Rectal smooth muscle tissue (tissue), 1 donor: ENCODE results near the gene SPATA13.

Source experiments
- H3K27ac ChIP-seq: one replicate; pipeline ENCODE4 v1.7.0; 2013; ENCODE audit warnings: low read depth, low read length, inconsistent platforms
- H3K27me3 ChIP-seq: one replicate; pipeline ENCODE4 v1.7.0; 2013; ENCODE audit warnings: low read length; ENCODE audit not compliant: control insufficient read depth, insufficient read depth
- H3K36me3 ChIP-seq: one replicate; pipeline ENCODE4 v1.7.0; 2013; ENCODE audit warnings: low read length; ENCODE audit not compliant: control insufficient read depth, insufficient read depth
- H3K4me1 ChIP-seq: one replicate; pipeline ENCODE4 v1.7.0; 2013; ENCODE audit warnings: low read length; ENCODE audit not compliant: control insufficient read depth, insufficient read depth
- H3K4me3 ChIP-seq: one replicate; pipeline ENCODE4 v1.7.0; 2013; ENCODE audit warnings: low read length
- H3K9ac ChIP-seq: one replicate; pipeline ENCODE4 v1.7.0; 2013; ENCODE audit warnings: low read length

The SPATA13 gene

DNA sequence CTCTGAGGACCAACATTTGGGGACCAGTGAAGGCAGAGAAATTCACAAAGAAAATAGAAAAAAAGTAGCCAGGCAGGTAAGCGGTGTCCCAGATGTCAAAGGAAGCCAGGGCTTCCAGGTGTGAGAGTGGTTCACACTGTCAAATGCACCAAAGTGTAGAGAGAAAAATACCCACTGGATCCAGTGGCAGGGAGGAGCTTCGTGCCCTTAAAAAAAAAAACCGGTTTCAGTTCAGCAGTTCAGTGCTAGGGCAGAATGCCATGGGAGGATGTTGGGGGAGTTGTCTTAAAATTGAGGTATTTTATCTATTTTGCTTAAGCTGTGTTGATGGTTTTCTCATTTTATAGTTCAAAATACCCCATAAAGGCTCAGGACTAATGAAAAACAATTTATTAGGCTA, 101.0 kb downstream of the SPATA13 start:
- Histone ChIP-seq H3K36me3 (peaks cover 5% of the 10 kb centered on the region), H3K9ac (no peak overlapping the region), H3K4me1 (peaks cover 3% of the 10 kb centered on the region), H3K4me3 (no peak overlapping the region), H3K27ac (no peak overlapping the region), H3K27me3 (no peaks in the 10 kb centered on the region)

DNA sequence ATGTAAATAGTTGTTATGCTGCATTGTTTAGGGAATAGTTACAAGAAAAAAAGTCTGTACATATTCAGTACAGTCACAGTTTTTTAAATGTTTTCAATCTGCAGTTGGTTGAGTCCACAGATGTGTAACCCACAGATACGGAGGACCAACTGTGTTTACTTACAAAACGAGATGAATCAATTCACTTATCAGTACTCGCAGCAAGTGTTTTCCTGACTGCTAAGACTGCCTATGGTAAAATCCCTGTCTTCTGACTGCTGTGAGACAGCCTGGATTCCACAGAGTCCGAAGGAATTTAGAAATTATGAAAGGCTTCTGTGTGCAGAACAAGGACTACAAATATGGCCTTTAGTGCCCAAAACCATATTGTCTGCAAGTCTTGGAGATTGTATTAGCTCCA, 103.1 kb downstream of the SPATA13 start:
- Histone ChIP-seq H3K9ac (no peak overlapping the region), H3K27ac (no peak overlapping the region)

DNA sequence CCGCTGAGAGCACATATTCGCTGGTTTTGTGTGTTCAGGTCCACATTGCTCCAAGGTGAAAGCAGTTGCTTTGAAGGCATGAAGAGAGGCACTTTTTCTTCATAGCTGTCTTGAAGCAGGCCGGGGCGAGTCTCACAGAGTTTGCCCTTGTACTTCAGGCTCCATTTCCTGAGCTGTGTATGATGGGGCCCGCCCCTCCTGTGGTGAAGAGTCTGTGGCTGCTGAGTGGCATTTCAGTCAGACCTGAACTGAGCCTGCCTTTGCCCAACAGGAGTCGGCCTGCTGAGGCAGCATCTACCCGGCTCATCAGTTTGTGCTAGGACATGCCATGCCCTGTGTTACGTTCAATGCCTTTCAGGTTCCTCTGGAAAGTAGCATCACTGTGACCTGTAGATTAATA, 104.5 kb downstream of the SPATA13 start:
- no peak overlapping the region for H3K27ac ChIP-seq
- H3K36me3 ChIP-seq, result peaks cover 5% of the 10 kb centered on the region
- no peak overlapping the region for H3K9ac ChIP-seq
- peaks cover 3% of the 10 kb centered on the region for H3K4me1 ChIP-seq
- H3K27me3 ChIP-seq, result no peaks in the 10 kb centered on the region
- no peak overlapping the region for H3K4me3 ChIP-seq

More for the DNA sequence above, 103.1 kb downstream of the SPATA13 start:
- peaks cover 5% of the 10 kb centered on the region for H3K36me3 ChIP-seq
- no peaks in the 10 kb centered on the region for H3K27me3 ChIP-seq
- H3K4me3 ChIP-seq, result no peak overlapping the region
- H3K4me1 ChIP-seq, result peaks cover 3% of the 10 kb centered on the region

DNA sequence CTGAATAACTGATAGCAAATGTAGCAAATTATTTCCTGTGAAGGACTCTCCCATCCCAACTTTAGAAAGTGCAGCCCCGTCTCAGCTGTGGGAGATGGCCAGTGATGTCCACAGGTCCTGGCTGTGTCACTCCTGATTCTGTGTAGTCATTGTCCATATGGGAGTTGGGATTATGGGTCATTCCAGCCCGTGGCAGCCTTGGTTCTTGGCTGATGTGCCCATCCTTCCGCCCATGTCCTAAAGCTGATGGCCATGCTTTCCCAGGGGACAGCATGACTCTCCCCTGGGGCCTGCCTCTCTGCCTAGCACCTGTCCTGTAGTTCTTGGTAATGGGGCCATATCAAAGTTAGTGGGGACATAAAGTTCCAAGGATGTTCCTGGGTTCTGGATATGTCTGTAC, 104.9 kb downstream of the SPATA13 start:
- Histone ChIP-seq H3K27ac (no peak overlapping the region), H3K36me3 (peaks cover 5% of the 10 kb centered on the region), H3K27me3 (no peaks in the 10 kb centered on the region), H3K9ac (no peak overlapping the region), H3K4me3 (no peak overlapping the region), H3K4me1 (peaks cover 6% of the 10 kb centered on the region)

DNA sequence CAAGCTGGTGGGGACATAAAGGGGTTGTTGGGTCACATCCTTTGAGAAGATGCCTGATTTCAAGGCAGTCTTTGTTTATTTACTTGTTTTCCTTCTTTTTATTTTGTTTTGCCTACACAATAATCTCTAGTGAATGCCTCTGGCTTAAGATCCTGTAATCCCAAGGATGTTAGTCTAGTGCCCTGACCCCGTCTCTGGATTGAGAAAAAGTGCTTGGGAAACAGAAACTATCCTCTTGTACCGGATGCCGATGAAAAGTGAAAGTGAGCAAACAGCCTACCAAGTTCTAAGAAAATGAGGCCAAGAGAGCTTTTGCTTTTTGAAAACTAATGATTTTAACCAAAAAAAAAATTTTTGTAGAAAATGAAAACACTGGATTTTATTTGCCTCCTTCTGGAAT, 106.8 kb downstream of the SPATA13 start:
- peak overlapping the region; percentile 17 for H3K4me3 ChIP-seq
- peaks cover 18% of the 10 kb centered on the region for H3K4me1 ChIP-seq
- no peaks in the 10 kb centered on the region for H3K27me3 ChIP-seq
- H3K27ac ChIP-seq, result peak overlapping the region; percentile 7
- no peak overlapping the region for H3K9ac ChIP-seq
- H3K36me3 ChIP-seq, result peaks cover 2% of the 10 kb centered on the region

DNA sequence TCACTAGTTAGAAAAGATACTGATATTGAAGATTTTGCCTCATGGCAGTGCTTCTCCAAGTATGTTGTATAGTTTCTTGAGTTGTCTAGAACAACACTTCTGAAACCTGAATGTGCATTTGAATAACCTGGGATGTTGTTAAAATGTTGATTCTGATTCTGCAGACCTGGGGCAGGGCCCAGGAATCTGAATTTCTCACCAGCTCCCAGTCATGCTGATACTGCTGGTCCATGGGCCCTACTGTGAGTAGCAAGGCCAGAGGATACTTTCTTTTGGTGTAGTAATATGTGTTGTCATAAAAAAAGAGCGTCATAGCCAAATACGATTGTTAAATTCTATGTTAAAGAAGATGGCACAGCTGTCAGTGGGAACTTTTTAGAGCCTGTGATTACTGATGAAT, 107.3 kb downstream of the SPATA13 start:
- peaks cover 2% of the 10 kb centered on the region for H3K36me3 ChIP-seq
- H3K4me1 ChIP-seq, result peaks cover 18% of the 10 kb centered on the region
- H3K9ac ChIP-seq, result no peak overlapping the region
- H3K4me3 ChIP-seq, result no peak overlapping the region
- peak overlapping the region; percentile 1 for H3K27ac ChIP-seq
- no peaks in the 10 kb centered on the region for H3K27me3 ChIP-seq

DNA sequence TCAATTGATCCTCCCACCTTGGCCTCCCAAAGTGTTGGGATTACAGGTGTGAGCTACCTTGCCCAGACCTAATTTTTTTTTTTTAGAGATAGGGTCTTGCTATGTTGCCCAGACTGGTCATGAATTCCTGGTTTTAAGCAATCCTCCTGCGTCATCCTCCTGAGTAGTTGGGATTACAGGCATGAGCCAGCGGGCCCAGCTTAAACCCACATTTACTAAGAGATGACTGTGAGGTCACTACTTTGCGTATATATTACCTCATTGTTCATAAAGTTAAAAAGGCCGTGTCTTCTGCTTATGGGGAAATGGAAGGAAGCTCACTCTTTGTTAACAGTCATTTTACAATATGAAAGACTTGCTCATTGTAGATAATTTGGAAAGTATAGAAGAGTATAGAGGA, 109.3 kb downstream of the SPATA13 start:
- H3K27ac ChIP-seq, result no peak overlapping the region
- no peak overlapping the region for H3K9ac ChIP-seq
- H3K27me3 ChIP-seq, result no peaks in the 10 kb centered on the region
- H3K4me1 ChIP-seq, result peaks cover 15% of the 10 kb centered on the region
- no peak overlapping the region for H3K4me3 ChIP-seq
- H3K36me3 ChIP-seq, result no peaks in the 10 kb centered on the region

DNA sequence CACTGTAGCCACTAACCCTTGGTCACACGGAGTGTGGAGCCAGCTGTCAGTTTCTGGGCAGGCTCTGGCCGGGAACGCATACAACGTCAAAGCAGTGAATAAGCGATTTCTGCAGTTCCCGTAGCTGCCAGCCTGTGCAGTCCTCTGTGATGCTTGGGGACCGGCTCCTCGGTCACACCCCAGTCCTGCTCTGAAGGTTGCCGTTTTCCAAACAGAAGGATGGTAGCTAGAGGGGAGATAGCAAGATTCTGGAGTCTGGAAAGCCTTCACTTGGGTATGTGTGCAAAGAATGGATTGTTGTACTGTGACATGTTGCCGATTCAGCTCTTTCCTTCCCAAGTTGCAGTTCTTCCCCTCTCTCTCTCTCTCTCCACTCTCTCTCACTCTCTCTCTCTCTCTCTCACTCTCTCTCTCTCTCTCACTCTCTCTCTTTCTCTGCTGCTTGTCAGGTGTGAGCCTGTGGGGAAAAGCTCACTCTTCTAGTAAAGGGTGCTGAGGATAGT, 110.2 kb downstream of the SPATA13 start:
- Histone ChIP-seq H3K4me1 (peaks cover 15% of the 10 kb centered on the region), H3K9ac (peak overlapping the region; percentile 25), H3K27me3 (no peaks in the 10 kb centered on the region), H3K36me3 (no peaks in the 10 kb centered on the region), H3K27ac (peak overlapping the region; percentile 86), H3K4me3 (peak overlapping the region; percentile 72)

DNA sequence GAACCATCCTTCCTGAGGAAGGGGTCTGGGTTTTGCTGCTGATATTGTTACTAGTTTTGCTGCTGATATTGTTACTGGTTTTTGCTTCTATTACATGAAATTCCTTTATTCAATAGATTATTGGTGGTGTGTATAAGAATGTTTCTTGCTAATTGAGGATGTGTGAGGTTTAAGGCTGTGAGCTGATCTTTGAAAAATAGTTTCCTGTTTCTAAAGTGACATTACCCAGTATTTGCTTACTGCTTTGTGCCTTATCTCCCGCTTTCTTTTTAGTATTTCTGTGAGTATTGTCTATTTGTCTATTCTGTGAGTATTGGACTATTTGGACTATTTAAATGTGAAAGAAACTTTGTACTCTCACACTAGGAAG, 110.7 kb downstream of the SPATA13 start:
- Histone ChIP-seq H3K9ac (no peak overlapping the region), H3K4me3 (peak overlapping the region; percentile 72), H3K36me3 (no peaks in the 10 kb centered on the region), H3K27me3 (no peaks in the 10 kb centered on the region), H3K4me1 (peaks cover 15% of the 10 kb centered on the region), H3K27ac (peak overlapping the region; percentile 86)

DNA sequence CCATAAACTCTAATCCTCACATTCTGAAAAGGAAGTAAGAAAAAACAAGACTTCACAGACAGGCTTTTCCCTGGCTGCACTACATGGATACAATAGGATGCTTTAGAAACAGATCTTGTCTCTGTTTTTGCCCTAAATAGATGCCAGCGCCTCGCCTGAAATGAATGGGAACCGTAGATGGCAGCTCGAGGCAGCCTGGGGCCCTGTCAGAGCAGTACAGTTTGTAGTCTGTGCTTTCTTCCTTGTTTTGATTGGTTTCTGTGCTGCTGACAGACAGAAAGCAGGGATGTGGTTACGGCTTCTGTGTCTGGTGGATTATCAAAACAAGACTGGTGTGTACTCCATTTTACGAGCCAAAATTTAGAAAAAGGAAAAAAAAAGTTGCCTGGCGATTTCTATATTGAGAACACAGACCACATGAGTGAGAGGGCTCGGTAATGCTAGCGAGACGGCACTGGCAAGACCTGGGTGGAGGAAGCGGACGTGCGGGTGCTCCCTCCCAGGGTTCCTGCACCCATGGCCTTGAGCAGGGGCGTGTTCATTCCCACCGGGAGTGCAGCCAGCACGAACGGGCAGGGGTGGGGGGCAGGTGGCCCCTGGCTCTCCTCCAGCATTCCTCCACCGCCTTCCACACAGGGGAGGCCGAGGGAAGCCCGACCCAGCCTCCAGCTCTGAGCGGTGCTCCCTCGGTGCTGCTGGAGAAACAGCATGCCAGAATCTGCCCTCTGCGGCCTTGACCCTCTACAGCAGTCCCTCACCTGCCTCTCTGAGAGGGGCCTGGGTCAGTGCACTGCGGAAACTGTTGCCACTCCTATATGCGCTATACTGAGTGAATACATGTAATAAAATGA, 111.3 kb downstream of the SPATA13 start:
- peaks cover 15% of the 10 kb centered on the region for H3K4me1 ChIP-seq

DNA sequence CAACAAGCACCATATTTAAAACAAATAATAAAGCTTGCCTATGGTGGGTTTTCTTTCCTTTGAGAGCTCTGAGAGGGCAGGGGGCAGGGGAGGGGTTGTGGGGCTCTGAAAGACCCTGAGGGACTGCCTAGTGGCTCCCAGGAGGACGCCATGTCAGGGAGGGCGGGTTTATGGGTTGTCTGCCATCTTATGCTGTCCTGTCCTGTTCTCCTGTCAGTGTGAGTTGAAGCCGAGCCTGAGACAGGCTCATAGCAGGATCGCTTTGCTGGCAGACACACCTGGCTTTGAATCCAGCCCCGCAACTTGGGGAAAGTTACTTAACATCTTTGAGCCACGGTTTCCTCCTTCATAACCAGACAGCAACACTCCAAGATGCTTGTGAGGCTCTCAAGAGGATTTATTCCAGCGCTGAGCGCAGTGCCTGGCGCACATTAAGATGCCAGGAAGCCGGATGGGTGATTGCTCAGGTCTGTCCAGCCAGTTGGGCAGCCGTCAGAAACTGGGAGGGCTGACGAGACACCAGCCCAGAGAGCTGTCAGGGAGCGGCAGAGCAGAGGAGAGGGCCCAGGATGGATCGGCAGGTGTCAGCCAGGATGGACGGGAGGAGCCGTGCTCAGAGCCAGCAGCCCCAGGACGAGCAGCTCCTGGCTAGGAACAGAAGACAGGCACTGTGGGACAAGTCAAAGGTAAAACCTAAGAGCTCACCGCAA, 112.1 kb downstream of the SPATA13 start:
- H3K27ac ChIP-seq, result peak overlapping the region; percentile 86
- no peaks in the 10 kb centered on the region for H3K36me3 ChIP-seq
- H3K27me3 ChIP-seq, result no peaks in the 10 kb centered on the region
- peak overlapping the region; percentile 72 for H3K4me3 ChIP-seq
- H3K9ac ChIP-seq, result peak overlapping the region; percentile 58
- H3K4me1 ChIP-seq, result peaks cover 15% of the 10 kb centered on the region

More for the DNA sequence above, 111.3 kb downstream of the SPATA13 start:
- Histone ChIP-seq H3K36me3 (no peaks in the 10 kb centered on the region), H3K9ac (peak overlapping the region; percentile 58), H3K27ac (peak overlapping the region; percentile 86), H3K4me3 (peak overlapping the region; percentile 72), H3K27me3 (no peaks in the 10 kb centered on the region)

DNA sequence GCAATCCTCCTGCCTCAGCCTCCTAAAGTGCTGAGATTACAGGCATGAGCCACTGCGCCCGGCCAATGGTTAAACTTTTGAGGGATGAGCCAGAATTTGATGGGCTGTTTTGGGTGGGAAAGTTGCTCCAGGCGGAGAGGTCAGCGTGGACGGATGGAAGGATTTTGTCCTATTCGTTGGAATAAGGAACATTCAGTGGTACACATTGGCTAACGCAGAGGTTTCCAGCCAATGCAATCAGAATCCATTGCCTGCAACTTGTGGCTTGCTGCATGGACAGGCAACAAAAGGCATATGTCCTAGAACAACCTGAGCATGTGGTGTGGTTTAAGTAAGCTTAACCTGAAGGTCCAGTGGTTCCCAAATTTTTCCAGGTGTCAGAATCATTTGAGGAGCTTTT, 113.4 kb downstream of the SPATA13 start:
- Histone ChIP-seq H3K4me3 (no peak overlapping the region), H3K36me3 (no peaks in the 10 kb centered on the region), H3K27ac (no peak overlapping the region), H3K4me1 (peaks cover 15% of the 10 kb centered on the region), H3K9ac (no peak overlapping the region), H3K27me3 (no peaks in the 10 kb centered on the region)
